Stimulated activated CD8-positive, alpha-beta memory T cell treated with anti-CD3 and anti-CD28 coated beads, Interleukin-4, amount 100 ng/mL, for 4 hours (primary cell): ENCODE measurements around the gene INCA1.

ENCODE experiments used
- DNase-seq, 2 donors: peaks; one replicate each; pipeline ENCODE4 v3.0.0-alpha.2; 2020; ENCODE audit warnings: low read depth in 2 of 2, low spot score in 1 of 2

Gene INCA1

GRCh38 chr17:5011928-5012327 lies 14.6 kb upstream of the INCA1 start:
- DNase-seq, result no peak

- DNase-seq, result no peak
Observed at GRCh38 chr17:5003214-5003867, 6.0 kb upstream of the INCA1 start.

- DNase-seq, result no peak
Observed at GRCh38 chr17:5002121-5002788, 4.9 kb upstream of the INCA1 start.

- DNase-seq, result no peak
Observed at GRCh38 chr17:5000237-5000639, 2.9 kb upstream of the INCA1 start.

- DNase-seq, result no peak
Observed at GRCh38 chr17:4999430-5000093, 2.2 kb upstream of the INCA1 start.

- no peak for DNase-seq
Observed at GRCh38 chr17:4998732-4999429, 1.6 kb upstream of the INCA1 start.

- no peak for DNase-seq
Observed at GRCh38 chr17:4998027-4998731, 857 bp upstream of the INCA1 start.

- DNase-seq, result no peak
Observed at GRCh38 chr17:4994081-4994595, 3.2 kb downstream of the INCA1 start.

- no peak for DNase-seq
Observed at GRCh38 chr17:4987767-4988567, 9.4 kb downstream of the INCA1 start.

- DNase-seq, result peak; percentile 72 to 78
Observed at GRCh38 chr17:4986951-4987766, 10.2 kb downstream of the INCA1 start, which contains the start of gene CAMTA2. TSS of gene CAMTA2 (minus strand) at chr17:4987675. CDS start at chr17:4986222, 1,453 bp downstream.

- no peak for DNase-seq
Observed at GRCh38 chr17:4986403-4986802, 10.9 kb downstream of the INCA1 start.

GRCh38 chr17:4982305-4982704 lies 15.0 kb downstream of the INCA1 start:
- DNase-seq, result no peak

- no peak for DNase-seq
Observed at GRCh38 chr17:4980644-4981216, 16.6 kb downstream of the INCA1 start.

GRCh38 chr17:4978726-4979125 lies 18.6 kb downstream of the INCA1 start:
- no peak for DNase-seq

- DNase-seq, result no peak
Observed at GRCh38 chr17:4974115-4974670, 23.1 kb downstream of the INCA1 start.

- no peak for DNase-seq
Observed at GRCh38 chr17:4973256-4974114, 23.8 kb downstream of the INCA1 start.

GRCh38 chr17:4972752-4973151 lies 24.6 kb downstream of the INCA1 start:
- no peak for DNase-seq

- no peak for DNase-seq
Observed at GRCh38 chr17:4972322-4972721, 25.0 kb downstream of the INCA1 start.
